H1 (cell line): ENCODE results near the gene NFIA. TPM values are rescaled to one million over a fixed set of nuclear protein-coding genes. Genes with fewer than 3 reads are reported as not detected.

Experiments used
- CTCF ChIA-PET: fragments of 300-600 bp; sonication (Branson Sonifier 250); formaldehyde crosslinking; loops from one replicate; lab custom pipeline; 2021; ENCODE audit not compliant: partially characterized antibody; lab: Charles Lee
- POLR2A ChIA-PET: fragments of 300-600 bp; sonication (Branson Sonifier 250); formaldehyde crosslinking; loops from one replicate; lab custom pipeline; 2021; ENCODE audit warnings: inconsistent platforms; ENCODE audit not compliant: partially characterized antibody; lab: Charles Lee
- DNase-seq, 2 experiments: peaks; one replicate each; pipeline versions ENCODE4 v3.0.0 to v3.0.0-alpha.2; 2010 to 2022; ENCODE audit warnings: low spot score in 2 of 2, low read depth in 1 of 2, mixed read lengths in 1 of 2
- FAIRE-seq: peaks from 2 replicates; lab custom pipeline; 2011; peaks lifted over from hg19 to GRCh38; lab: Jason Lieb, UNC
- H2AFZ ChIP-seq: 2 replicates; pipeline ENCODE4 v1.8.1; 2012; ENCODE audit warnings: low read length, inconsistent platforms
- H2AK5ac ChIP-seq: 2 replicates; pipeline ENCODE4 v1.6.1; 2013; ENCODE audit warnings: low read depth, low read length
- H2BK120ac ChIP-seq: replicated peaks from 2 replicates; pipeline ENCODE3; 2013; ENCODE audit warnings: low read depth, low read length, inconsistent platforms
- H2BK12ac ChIP-seq: 2 replicates; pipeline ENCODE4 v1.6.1; 2013; ENCODE audit warnings: low read depth, low read length
- H2BK15ac ChIP-seq: 2 replicates; pipeline ENCODE4 v1.6.1; 2013; ENCODE audit warnings: low read length
- H2BK20ac ChIP-seq: 2 replicates; pipeline ENCODE4 v1.6.1; 2013; ENCODE audit warnings: low read length
- H2BK5ac ChIP-seq: 2 replicates; pipeline ENCODE4 v1.6.1; 2013; ENCODE audit warnings: low read depth, low read length
- H3K14ac ChIP-seq: 2 replicates; pipeline ENCODE4 v1.6.1; 2013; ENCODE audit warnings: inconsistent platforms; ENCODE audit not compliant: insufficient read length
- H3K18ac ChIP-seq: 2 replicates; pipeline ENCODE4 v1.6.1; 2013; ENCODE audit warnings: low read length; ENCODE audit errors: extremely low read depth
- H3K23ac ChIP-seq: 2 replicates; pipeline ENCODE4 v1.6.1; 2013; ENCODE audit warnings: inconsistent platforms; ENCODE audit not compliant: insufficient read length
- H3K23me2 ChIP-seq: 2 replicates; pipeline ENCODE4 v1.6.1; 2013; ENCODE audit warnings: low read depth, low read length
- H3K27ac ChIP-seq: 2 replicates; pipeline ENCODE4 v1.6.1; 2011; ENCODE audit warnings: low read depth, low read length, inconsistent platforms
- H3K27me3 ChIP-seq, 4 experiments: replicated peaks in 1 of 4; 1 replicate in 1 of 4; 2 replicates in 3 of 4; pipeline versions ENCODE4 v1.6.1 to v1.8.1; 2011 to 2013; ENCODE audit warnings: low read length in 3 of 4, mild to moderate bottlenecking in 3 of 4, inconsistent platforms in 2 of 4, mixed read lengths in 2 of 4, moderate library complexity in 1 of 4; ENCODE audit not compliant: control insufficient read depth in 3 of 4, insufficient read depth in 3 of 4; ENCODE audit errors: extremely low read depth in 1 of 4
- H3K36me3 ChIP-seq, 4 experiments: 2 replicates each; pipeline versions ENCODE4 v1.6.1 to v1.8.1; 2011 to 2013; ENCODE audit warnings: mild to moderate bottlenecking in 4 of 4, low read length in 3 of 4, moderate library complexity in 2 of 4, control low read depth in 1 of 4, inconsistent platforms in 1 of 4; ENCODE audit not compliant: insufficient read depth in 4 of 4, control insufficient read depth in 2 of 4
- H3K4ac ChIP-seq: replicated peaks from 2 replicates; pipeline ENCODE3; 2013; ENCODE audit warnings: low read length, low read depth, mixed read lengths, inconsistent platforms; ENCODE audit not compliant: insufficient read length
- H3K4me1 ChIP-seq, 4 experiments: replicated peaks in 1 of 4; 1 replicate in 1 of 4; 2 replicates in 3 of 4; pipeline versions ENCODE4 v1.6.1 to v1.8.1; 2011 to 2013; ENCODE audit warnings: low read length in 3 of 4, inconsistent platforms in 2 of 4, mixed read lengths in 1 of 4; ENCODE audit not compliant: insufficient read depth in 4 of 4, control insufficient read depth in 3 of 4
- H3K4me2 ChIP-seq, 2 experiments: 2 replicates each; pipeline versions ENCODE4 v1.6.1 to v1.8.1; 2011 to 2013; ENCODE audit warnings: low read depth in 2 of 2, low read length in 2 of 2, control low read depth in 1 of 2, inconsistent platforms in 1 of 2, mild to moderate bottlenecking in 1 of 2; ENCODE audit not compliant: insufficient read depth in 1 of 2
- H3K4me3 ChIP-seq, 4 experiments: fragments of 200-600, 300-600 bp in 1 of 4; sonication (generic), shearing (Covaris generic), sonication (Bioruptor Twin) in 1 of 4; 2 replicates each; pipeline versions ENCODE4 v1.5.1 to v1.8.1; 2011 to 2016; ENCODE audit warnings: low read length in 4 of 4, low read depth in 3 of 4, control low read depth in 2 of 4, inconsistent platforms in 2 of 4, mild to moderate bottlenecking in 2 of 4, mixed read lengths in 1 of 4, moderate library complexity in 1 of 4; ENCODE audit not compliant: insufficient read depth in 2 of 4; ENCODE audit errors: extremely low read depth in 1 of 4
- H3K56ac ChIP-seq: replicated peaks from 2 replicates; pipeline ENCODE3; 2013; ENCODE audit warnings: low read depth, mild to moderate bottlenecking, mixed read lengths, low read length, inconsistent platforms; ENCODE audit not compliant: insufficient read length
- H3K79me1 ChIP-seq: 2 replicates; pipeline ENCODE4 v1.6.1; 2013; ENCODE audit warnings: low read depth, low read length, control low read depth
- H3K79me2 ChIP-seq, 2 experiments: 2 replicates each; pipeline versions ENCODE4 v1.6.1 to v1.8.1; 2012 to 2013; ENCODE audit warnings: low read length in 2 of 2, mild to moderate bottlenecking in 2 of 2, inconsistent platforms in 1 of 2; ENCODE audit not compliant: insufficient read depth in 2 of 2, control insufficient read depth in 1 of 2
- H3K9ac ChIP-seq, 4 experiments: replicated peaks in 1 of 4; 1 replicate in 1 of 4; 2 replicates in 3 of 4; pipeline versions ENCODE4 v1.6.1 to v1.8.1; 2011 to 2013; ENCODE audit warnings: low read depth in 3 of 4, low read length in 3 of 4, control low read depth in 2 of 4, mild to moderate bottlenecking in 2 of 4, moderate library complexity in 2 of 4, inconsistent platforms in 1 of 4; ENCODE audit errors: extremely low read depth in 1 of 4
- H3K9me3 ChIP-seq, 2 experiments: 2 replicates each; pipeline versions ENCODE4 v1.6.1 to v1.8.1; 2012 to 2013; ENCODE audit warnings: mild to moderate bottlenecking in 2 of 2, moderate library complexity in 2 of 2, control low read depth in 1 of 2, inconsistent platforms in 1 of 2, low read depth in 1 of 2, low read length in 1 of 2, mixed read lengths in 1 of 2; ENCODE audit not compliant: insufficient read depth in 2 of 2
- H4K20me1 ChIP-seq, 2 experiments: replicated peaks in 1 of 2; 2 replicates each; pipeline versions ENCODE3 to v1.8.1; 2011 to 2013; ENCODE audit warnings: inconsistent platforms in 2 of 2, low read length in 2 of 2, mild to moderate bottlenecking in 1 of 2; ENCODE audit not compliant: insufficient read depth in 2 of 2, control insufficient read depth in 1 of 2
- H4K5ac ChIP-seq: 2 replicates; pipeline ENCODE4 v1.6.1; 2013; ENCODE audit warnings: low read length, low read depth, mixed read lengths, inconsistent platforms; ENCODE audit not compliant: insufficient read length
- H4K8ac ChIP-seq: 2 replicates; pipeline ENCODE4 v1.8.0; 2013; ENCODE audit warnings: mild to moderate bottlenecking, moderate library complexity, low read length, inconsistent platforms; ENCODE audit not compliant: insufficient read depth; ENCODE audit errors: extremely low read depth
- H4K91ac ChIP-seq: replicated peaks from 2 replicates; pipeline ENCODE3; 2013; ENCODE audit warnings: low read length, mixed read lengths, inconsistent platforms; ENCODE audit not compliant: insufficient read length
- CTBP2 ChIP-seq: IDR thresholded peaks from 2 replicates; pipeline ENCODE4 v1.7.0; 2011; ENCODE audit warnings: borderline replicate concordance, mild to moderate bottlenecking, moderate library complexity, mixed read lengths, low read length; ENCODE audit not compliant: insufficient read depth, insufficient read length
- WGBS, 2 experiments: shearing (Covaris generic) in 1 of 2; methylation state at CpG; one replicate each; pipeline versions ENCODE4 v1.1.6 to v1.1.7; 2013 to 2015; ENCODE audit warnings: low lambda C conversion rate in 2 of 2, mixed read lengths in 2 of 2, inconsistent platforms in 1 of 2, low coverage in 1 of 2, missing lambda C conversion rate in 1 of 2; ENCODE audit not compliant: insufficient replicate concordance in 2 of 2, insufficient coverage in 1 of 2, insufficient read length in 1 of 2; ENCODE audit errors: extremely low coverage in 1 of 2, missing lambda C conversion rate in 1 of 2; 5-methylcytosine and 5-hydroxymethylcytosine counted together
- polyA plus RNA-seq, 7 experiments: library from polyadenylated mRNA; depleted of rRNA in 3 of 7; stranded (reverse) in 5 of 7; unstranded in 2 of 7; fragments of >200 nt in 5 of 7; fragments of 200-250 nt in 2 of 7; gene quantifications; 1 replicate in 5 of 7; 2 replicates in 1 of 7; 4 replicates in 1 of 7; pipeline versions ENCODE4 v1.2.1 to v1.2.3, GENCODE V29; 2011 to 2013; ENCODE audit warnings: missing spikeins in 2 of 7, mixed read lengths in 2 of 7
- total RNA-seq: library from RNA; stranded (reverse); fragmentation: NEBNext Ultra II Directional; extraction: Animal tissue kit (Norgen Biotek cat#: 25700); gene quantifications from 2 replicates; pipeline ENCODE4 v1.2.1, GENCODE V29; 2021
- TF ChIP-seq, protein P1 (sequence below), 3 experiments: IDR thresholded peaks; 1 replicate in 2 of 3; 2 replicates in 1 of 3; pipeline versions ENCODE4 v1.5.1 to v1.6.1; 2011; ENCODE audit warnings: low read length in 3 of 3, mild to moderate bottlenecking in 3 of 3, inconsistent platforms in 2 of 3, low read depth in 1 of 3, moderate library complexity in 1 of 3; ENCODE audit not compliant: insufficient read depth in 1 of 3; ENCODE audit errors: control extremely low read depth in 1 of 3

Gene NFIA
- total and polyA plus RNA-seq, 2 of the 8 experiments (the other 6 are each of a cell fraction or from before 2014, with no cell fraction given), result 1.8 to 2.3 TPM

DNA sequence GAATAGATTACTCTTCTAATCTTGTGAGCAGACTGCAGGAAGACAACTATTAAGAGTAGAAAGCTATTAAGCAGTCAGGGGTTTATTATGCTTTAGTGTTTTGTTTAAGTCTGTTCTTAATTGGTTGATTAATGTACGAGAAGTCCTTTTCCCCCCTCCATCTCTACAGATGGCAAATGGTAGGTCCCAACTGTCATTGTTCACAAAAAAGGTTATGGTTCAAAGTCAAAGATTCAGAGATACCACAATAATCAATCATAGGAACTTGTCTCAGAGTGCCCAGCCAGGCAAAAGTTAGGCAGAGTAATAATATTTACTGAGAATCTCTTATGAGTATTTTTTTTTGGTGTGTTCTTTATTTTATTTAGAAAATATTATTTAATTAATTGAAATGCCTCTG, 26.8 kb downstream of the NFIA start:
- TF ChIP-seq, protein P1, sequence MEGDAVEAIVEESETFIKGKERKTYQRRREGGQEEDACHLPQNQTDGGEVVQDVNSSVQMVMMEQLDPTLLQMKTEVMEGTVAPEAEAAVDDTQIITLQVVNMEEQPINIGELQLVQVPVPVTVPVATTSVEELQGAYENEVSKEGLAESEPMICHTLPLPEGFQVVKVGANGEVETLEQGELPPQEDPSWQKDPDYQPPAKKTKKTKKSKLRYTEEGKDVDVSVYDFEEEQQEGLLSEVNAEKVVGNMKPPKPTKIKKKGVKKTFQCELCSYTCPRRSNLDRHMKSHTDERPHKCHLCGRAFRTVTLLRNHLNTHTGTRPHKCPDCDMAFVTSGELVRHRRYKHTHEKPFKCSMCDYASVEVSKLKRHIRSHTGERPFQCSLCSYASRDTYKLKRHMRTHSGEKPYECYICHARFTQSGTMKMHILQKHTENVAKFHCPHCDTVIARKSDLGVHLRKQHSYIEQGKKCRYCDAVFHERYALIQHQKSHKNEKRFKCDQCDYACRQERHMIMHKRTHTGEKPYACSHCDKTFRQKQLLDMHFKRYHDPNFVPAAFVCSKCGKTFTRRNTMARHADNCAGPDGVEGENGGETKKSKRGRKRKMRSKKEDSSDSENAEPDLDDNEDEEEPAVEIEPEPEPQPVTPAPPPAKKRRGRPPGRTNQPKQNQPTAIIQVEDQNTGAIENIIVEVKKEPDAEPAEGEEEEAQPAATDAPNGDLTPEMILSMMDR (IDR thresholded peaks at IDR 0.05; ENCODE audit: control extremely low read depth in 1 of 3, insufficient read depth in 1 of 3, low read depth in 1 of 3, low read length in 3 of 3), result no peak
- no peak for TF ChIP-seq CTBP2

More for the DNA sequence above, 26.8 kb downstream of the NFIA start:
- Histone ChIP-seq H3K79me2 (no peaks in the 10 kb centered on the region), H2BK20ac (no peak overlapping the region), H3K14ac (no peak overlapping the region), H2BK120ac (no peak overlapping the region), H3K4me2 (no peak overlapping the region), H3K23ac (no peak overlapping the region), H2BK5ac (no peak overlapping the region), H4K5ac (no peak overlapping the region), H3K36me3 (no peaks in the 10 kb centered on the region; a peak in 1 of 8 replicates), H3K4ac (no peak overlapping the region), H4K8ac (no peak overlapping the region), H3K4me1 (peaks cover 0 to 7% (median 0%) of the 10 kb centered on the region in 4 experiments; a peak in 1 of 7 replicates), H2BK12ac (no peak overlapping the region), H3K18ac (no peak overlapping the region), H2BK15ac (no peak overlapping the region), H4K91ac (no peak overlapping the region), H2AFZ (no peak overlapping the region), H3K27ac (no peak overlapping the region), H3K4me3 (no peak overlapping the region), H4K20me1 (no peaks in the 10 kb centered on the region), H3K9ac (no peak overlapping the region), H3K56ac (no peak overlapping the region), H3K9me3 (no peaks in the 10 kb centered on the region), H3K23me2 (no peaks in the 10 kb centered on the region), H3K79me1 (no peaks in the 10 kb centered on the region), H2AK5ac (no peak overlapping the region), H3K27me3 (no peaks in the 10 kb centered on the region)
- DNase-seq, result no peak
- WGBS, 2 experiments, result 73% methylated on average over 1 of the region's 1 CpG; no CpG with 5 or more reads in 1 of the 2 experiments
- ChIA-PET CTCF (no interaction called here), POLR2A (no interaction called here)
- FAIRE-seq, result no peak
